Trophoblast cell (in vitro differentiated cells and primary cell): ENCODE data around the gene FSCN2.

Experiments used
- DNase-seq, 2 donors: peaks; one replicate each; pipeline ENCODE4 v3.0.0-alpha.2; 2016
- H2AFZ ChIP-seq: 2 replicates; pipeline ENCODE4 v1.6.1; 2013; ENCODE audit warnings: low read length, moderate library complexity, mild to moderate bottlenecking; ENCODE audit not compliant: insufficient read depth, poor library complexity
- H2AK5ac ChIP-seq: 2 replicates; pipeline ENCODE4 v1.6.1; 2013; ENCODE audit warnings: mild to moderate bottlenecking, low read length
- H2BK120ac ChIP-seq: 2 replicates; pipeline ENCODE4 v1.6.1; 2013; ENCODE audit warnings: low read length, mild to moderate bottlenecking, moderate library complexity; ENCODE audit not compliant: insufficient read depth, poor library complexity
- H2BK12ac ChIP-seq: 2 replicates; pipeline ENCODE4 v1.6.1; 2013; ENCODE audit warnings: mild to moderate bottlenecking, low read length, moderate library complexity
- H2BK5ac ChIP-seq: 2 replicates; pipeline ENCODE4 v1.6.1; 2013; ENCODE audit warnings: low read length, low read depth, moderate library complexity, mild to moderate bottlenecking; ENCODE audit not compliant: poor library complexity
- H3K14ac ChIP-seq: 2 replicates; pipeline ENCODE4 v1.6.1; 2013; ENCODE audit warnings: mild to moderate bottlenecking, low read length
- H3K18ac ChIP-seq: 2 replicates; pipeline ENCODE4 v1.6.1; 2013; ENCODE audit warnings: mild to moderate bottlenecking, low read length
- H3K23ac ChIP-seq: 2 replicates; pipeline ENCODE4 v1.6.1; 2013; ENCODE audit warnings: low read length
- H3K27ac ChIP-seq: 2 replicates; pipeline ENCODE4 v1.5.1; 2013; ENCODE audit warnings: low read depth, mild to moderate bottlenecking, inconsistent platforms, low read length, moderate library complexity
- H3K27me3 ChIP-seq: 2 replicates; pipeline ENCODE4 v1.6.1; 2013; ENCODE audit warnings: inconsistent platforms, mild to moderate bottlenecking, low read length, moderate library complexity; ENCODE audit not compliant: insufficient read depth
- H3K36me3 ChIP-seq, 2 experiments: 1 replicate in 1 of 2; 2 replicates in 1 of 2; pipeline ENCODE4 v1.6.1; 2013; ENCODE audit warnings: low read length in 2 of 2, mild to moderate bottlenecking in 2 of 2, moderate library complexity in 1 of 2; ENCODE audit not compliant: insufficient read depth in 2 of 2, control insufficient read depth in 1 of 2
- H3K4ac ChIP-seq: 2 replicates; pipeline ENCODE4 v1.6.1; 2013; ENCODE audit warnings: low read depth, mild to moderate bottlenecking, low read length, moderate library complexity
- H3K4me1 ChIP-seq, 2 experiments: 1 replicate in 1 of 2; 2 replicates in 1 of 2; pipeline ENCODE4 v1.6.1; 2013; ENCODE audit warnings: low read length in 2 of 2, mild to moderate bottlenecking in 2 of 2, moderate library complexity in 1 of 2; ENCODE audit not compliant: insufficient read depth in 2 of 2, control insufficient read depth in 1 of 2
- H3K4me2 ChIP-seq: 2 replicates; pipeline ENCODE4 v1.6.1; 2013; ENCODE audit warnings: inconsistent platforms, mild to moderate bottlenecking, low read length, moderate library complexity
- H3K4me3 ChIP-seq: 2 replicates; pipeline ENCODE4 v1.5.1; 2013; ENCODE audit warnings: mild to moderate bottlenecking, low read depth, low read length, inconsistent platforms
- H3K79me1 ChIP-seq: one replicate; pipeline ENCODE4 v1.6.1; 2013; ENCODE audit warnings: low read length
- H3K79me2 ChIP-seq: 2 replicates; pipeline ENCODE4 v1.6.1; 2013; ENCODE audit warnings: low read length, mild to moderate bottlenecking; ENCODE audit not compliant: control insufficient read depth, insufficient read depth, poor library complexity
- H3K9ac ChIP-seq: 2 replicates; pipeline ENCODE4 v1.6.1; 2013; ENCODE audit warnings: mild to moderate bottlenecking, low read length
- H3K9me3 ChIP-seq: 2 replicates; pipeline ENCODE4 v1.6.1; 2013; ENCODE audit warnings: low read depth, mild to moderate bottlenecking, control low read depth, inconsistent platforms, low read length; ENCODE audit not compliant: insufficient read depth
- H4K12ac ChIP-seq: 2 replicates; pipeline ENCODE4 v1.6.1; 2013; ENCODE audit warnings: low read depth, mild to moderate bottlenecking, low read length, moderate library complexity
- H4K8ac ChIP-seq: 2 replicates; pipeline ENCODE4 v1.6.1; 2013; ENCODE audit warnings: low read depth, mild to moderate bottlenecking, low read length, moderate library complexity
- H4K91ac ChIP-seq: one replicate; pipeline ENCODE4 v1.6.1; 2013; ENCODE audit warnings: low read depth, mild to moderate bottlenecking, low read length, moderate library complexity
- WGBS: extraction: QIAGEN DNeasy Blood & Tissue Kit; methylation state at CpG from one replicate; pipeline ENCODE4 v1.1.7; 2013; ENCODE audit warnings: missing lambda C conversion rate; ENCODE audit not compliant: insufficient read length, insufficient coverage; ENCODE audit errors: extremely low coverage; 5-methylcytosine and 5-hydroxymethylcytosine counted together

Gene FSCN2

GRCh38 chr17:81573794-81574642 is 45.8 kb downstream of the FSCN2 start:
- no peak for DNase-seq
- H3K14ac ChIP-seq, result no peak overlapping the region
- H3K27ac ChIP-seq, result no peak overlapping the region
- no peak overlapping the region for H4K12ac ChIP-seq
- no peak overlapping the region for H3K9ac ChIP-seq
- no peak overlapping the region for H4K8ac ChIP-seq
- H3K23ac ChIP-seq, result no peak overlapping the region
- H3K36me3 ChIP-seq, result peaks cover 47 to 64% of the 10 kb centered on the region in 2 experiments
- peaks cover 32 to 39% of the 10 kb centered on the region in 2 experiments for H3K4me1 ChIP-seq
- H4K91ac ChIP-seq, result no peak overlapping the region
- H2BK5ac ChIP-seq, result no peak overlapping the region
- H3K4me2 ChIP-seq, result no peak overlapping the region
- no peak overlapping the region for H2AFZ ChIP-seq
- H3K18ac ChIP-seq, result no peak overlapping the region
- H3K9me3 ChIP-seq, result peaks cover 3% of the 10 kb centered on the region
- H2AK5ac ChIP-seq, result no peak overlapping the region
- no peak overlapping the region for H3K4me3 ChIP-seq
- H3K4ac ChIP-seq, result no peak overlapping the region
- H2BK120ac ChIP-seq, result no peak overlapping the region
- no peaks in the 10 kb centered on the region for H3K27me3 ChIP-seq
- no peak overlapping the region for H2BK12ac ChIP-seq
- no CpG with 5 or more reads among the region's 17 CpGs for WGBS
- peaks cover 12% of the 10 kb centered on the region for H3K79me1 ChIP-seq
- peaks cover 5% of the 10 kb centered on the region for H3K79me2 ChIP-seq

- H3K18ac ChIP-seq, result no peak overlapping the region
- H3K14ac ChIP-seq, result no peak overlapping the region
- H3K4me2 ChIP-seq, result no peak overlapping the region
- peaks cover 27 to 38% of the 10 kb centered on the region in 2 experiments for H3K4me1 ChIP-seq
- H3K79me2 ChIP-seq, result peaks cover 5% of the 10 kb centered on the region
- no peak for DNase-seq
- no peak overlapping the region for H3K27ac ChIP-seq
- no peak overlapping the region for H4K12ac ChIP-seq
- peaks cover 3% of the 10 kb centered on the region for H3K9me3 ChIP-seq
- H2BK120ac ChIP-seq, result no peak overlapping the region
- no peaks in the 10 kb centered on the region for H3K27me3 ChIP-seq
- H3K79me1 ChIP-seq, result peaks cover 12% of the 10 kb centered on the region
- H2AK5ac ChIP-seq, result no peak overlapping the region
- H3K4ac ChIP-seq, result no peak overlapping the region
- no peak overlapping the region for H3K4me3 ChIP-seq
- no peak overlapping the region for H3K9ac ChIP-seq
- peaks cover 46 to 63% of the 10 kb centered on the region in 2 experiments for H3K36me3 ChIP-seq
- H4K91ac ChIP-seq, result no peak overlapping the region
- H2BK5ac ChIP-seq, result peak overlapping the region; percentile 21
- H3K23ac ChIP-seq, result no peak overlapping the region
- WGBS, result no CpG with 5 or more reads among the region's 8 CpGs
- no peak overlapping the region for H2BK12ac ChIP-seq
- no peak overlapping the region for H2AFZ ChIP-seq
- no peak overlapping the region for H4K8ac ChIP-seq
These were observed 46.4 kb downstream of the FSCN2 start for GRCh38 chr17:81574643-81574956.

DNA sequence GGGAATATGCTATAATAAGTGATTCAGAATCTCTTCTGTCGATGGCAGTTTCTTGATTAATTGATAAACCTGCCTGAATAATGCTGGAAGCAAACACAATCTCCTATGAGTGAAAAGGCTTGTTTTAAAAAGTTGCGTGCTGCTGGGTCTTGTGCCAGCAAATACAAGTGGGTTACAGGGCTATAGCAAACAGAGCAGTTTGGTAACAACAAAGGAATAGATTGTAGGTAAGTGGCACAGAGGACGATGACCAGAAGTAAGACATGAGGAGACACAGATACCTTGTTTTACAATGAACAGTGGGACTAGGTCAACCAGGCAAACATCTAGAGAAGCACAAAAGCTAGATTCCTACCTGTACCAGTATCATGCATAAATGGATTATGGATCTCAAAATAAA is 47.7 kb downstream of the FSCN2 start:
- peaks cover 12% of the 10 kb centered on the region for H3K79me1 ChIP-seq
- no peak overlapping the region for H4K8ac ChIP-seq
- no peak overlapping the region for H3K9ac ChIP-seq
- no peak overlapping the region for H2BK120ac ChIP-seq
- no peak overlapping the region for H3K18ac ChIP-seq
- H3K14ac ChIP-seq, result no peak overlapping the region
- no peak for DNase-seq
- peaks cover 27 to 44% of the 10 kb centered on the region in 2 experiments for H3K4me1 ChIP-seq
- H3K4me3 ChIP-seq, result no peak overlapping the region
- H3K23ac ChIP-seq, result no peak overlapping the region
- H2AK5ac ChIP-seq, result no peak overlapping the region
- H4K12ac ChIP-seq, result no peak overlapping the region
- no peak overlapping the region for H4K91ac ChIP-seq
- H3K4me2 ChIP-seq, result no peak overlapping the region
- H3K36me3 ChIP-seq, result peaks cover 45 to 59% of the 10 kb centered on the region in 2 experiments
- no peak overlapping the region for H3K27ac ChIP-seq
- H3K79me2 ChIP-seq, result peaks cover 5% of the 10 kb centered on the region
- no peak overlapping the region for H2BK12ac ChIP-seq
- no peak overlapping the region for H2BK5ac ChIP-seq
- peaks cover 3% of the 10 kb centered on the region for H3K9me3 ChIP-seq
- H2AFZ ChIP-seq, result no peak overlapping the region
- no peak overlapping the region for H3K4ac ChIP-seq
- WGBS, result no CpG with 5 or more reads among the region's 3 CpGs
- no peaks in the 10 kb centered on the region for H3K27me3 ChIP-seq

DNA sequence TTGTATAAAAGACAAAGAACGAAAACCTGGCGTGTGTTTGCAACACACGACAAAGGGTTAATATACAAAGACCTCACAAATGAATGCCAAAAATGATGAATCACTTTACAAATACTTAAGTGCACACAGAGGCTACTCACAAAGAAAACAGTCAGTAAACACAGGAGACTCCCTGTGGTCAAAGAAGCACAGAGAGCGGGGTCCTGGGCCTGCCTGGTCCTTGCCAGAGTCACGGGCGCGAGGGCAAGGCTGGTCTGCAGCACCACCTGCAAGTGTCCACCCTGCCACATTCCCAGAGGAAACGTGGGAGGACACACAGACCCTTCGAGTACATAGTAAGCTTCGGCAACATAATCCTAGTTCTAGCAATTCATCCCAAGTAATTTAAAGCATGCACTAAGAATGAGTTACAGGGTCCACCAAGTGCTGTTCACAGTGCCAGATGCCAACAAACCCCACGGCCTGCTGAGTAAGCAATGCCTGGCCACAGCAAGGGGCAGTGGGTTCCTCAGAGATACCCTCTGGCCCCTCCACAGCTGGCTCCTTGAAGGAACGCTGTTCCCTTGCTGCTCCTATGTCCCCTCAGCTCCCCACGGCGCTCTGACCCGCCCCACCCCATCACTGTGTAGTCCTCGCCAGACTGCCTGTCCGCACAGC is 48.6 kb downstream of the FSCN2 start:
- Histone ChIP-seq H4K12ac (no peak overlapping the region), H4K8ac (peak overlapping the region; percentile 5), H3K4ac (peak overlapping the region; percentile 4), H3K27me3 (no peaks in the 10 kb centered on the region), H2AK5ac (peak overlapping the region; percentile 67), H3K4me3 (no peak overlapping the region), H3K27ac (peak overlapping the region; percentile 50), H3K79me2 (peaks cover 5% of the 10 kb centered on the region), H2BK5ac (peak overlapping the region; percentile 25), H3K79me1 (peaks cover 12% of the 10 kb centered on the region), H3K23ac (no peak overlapping the region), H3K4me1 (peaks cover 27 to 44% of the 10 kb centered on the region in 2 experiments), H3K4me2 (peak overlapping the region; percentile 15), H4K91ac (peak overlapping the region; percentile 81), H2BK12ac (peak overlapping the region; percentile 55), H2BK120ac (peak overlapping the region; percentile 9), H3K9ac (no peak overlapping the region), H3K9me3 (peaks cover 3% of the 10 kb centered on the region), H3K36me3 (peaks cover 41 to 57% of the 10 kb centered on the region in 2 experiments), H3K14ac (peak overlapping the region; percentile 23), H3K18ac (peak overlapping the region; percentile 74), H2AFZ (no peak overlapping the region)
- WGBS, result no CpG with 5 or more reads among the region's 17 CpGs
- DNase-seq, result peak in 1 of 2 donors; percentile 55
